HG03521 (cell line): ENCODE measurements around the gene PDGFA.

Experiments
- ATAC-seq: cut with Tn5 transposase; IDR thresholded peaks from one replicate; pipeline ENCODE4 v1.9.1; 2021; ENCODE audit warnings: mild to moderate bottlenecking, moderate library complexity; ENCODE audit not compliant: unreplicated experiment

The PDGFA gene

DNA sequence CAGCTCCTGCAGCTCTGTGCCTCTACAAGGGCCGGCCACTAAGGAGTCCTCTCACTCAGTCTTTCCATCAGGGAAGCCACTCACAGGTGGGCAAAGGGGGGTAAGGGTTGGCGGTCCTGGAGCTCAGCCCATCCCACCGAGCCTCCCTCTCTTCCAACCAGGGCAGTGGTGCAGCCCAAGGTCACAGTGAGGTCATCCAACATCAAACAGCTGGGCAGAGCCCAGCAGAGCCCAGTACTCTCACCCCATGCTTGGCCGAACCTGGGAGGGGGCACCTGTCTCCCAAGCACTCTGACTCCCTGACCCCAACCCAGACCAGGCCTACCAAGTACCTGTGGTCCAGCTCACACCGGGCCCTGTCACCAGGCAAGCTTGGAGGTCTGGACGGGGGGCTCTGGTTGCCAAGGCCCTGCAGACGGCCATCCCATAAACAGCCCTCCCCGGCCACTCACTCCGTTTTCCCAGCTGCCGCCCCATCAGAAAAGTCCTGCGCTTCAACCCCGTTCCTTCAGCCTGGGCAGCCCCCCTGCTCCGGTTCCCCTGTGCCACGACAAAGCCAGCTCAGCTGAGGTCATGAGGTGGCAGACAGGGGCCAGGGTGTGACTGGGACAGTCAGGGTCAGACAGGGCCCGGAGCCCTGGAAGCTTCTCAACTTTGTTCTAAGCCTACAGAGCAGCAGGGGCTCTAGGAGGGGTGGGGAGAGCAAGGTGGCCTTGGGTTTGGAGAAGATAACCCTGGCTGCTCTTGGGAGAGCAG, 27.5 kb downstream of the PDGFA start:
- ATAC-seq = no peak

- no peak for ATAC-seq
Measured at GRCh38 chr7:491292-491957, 28.2 kb downstream of the PDGFA start.

DNA sequence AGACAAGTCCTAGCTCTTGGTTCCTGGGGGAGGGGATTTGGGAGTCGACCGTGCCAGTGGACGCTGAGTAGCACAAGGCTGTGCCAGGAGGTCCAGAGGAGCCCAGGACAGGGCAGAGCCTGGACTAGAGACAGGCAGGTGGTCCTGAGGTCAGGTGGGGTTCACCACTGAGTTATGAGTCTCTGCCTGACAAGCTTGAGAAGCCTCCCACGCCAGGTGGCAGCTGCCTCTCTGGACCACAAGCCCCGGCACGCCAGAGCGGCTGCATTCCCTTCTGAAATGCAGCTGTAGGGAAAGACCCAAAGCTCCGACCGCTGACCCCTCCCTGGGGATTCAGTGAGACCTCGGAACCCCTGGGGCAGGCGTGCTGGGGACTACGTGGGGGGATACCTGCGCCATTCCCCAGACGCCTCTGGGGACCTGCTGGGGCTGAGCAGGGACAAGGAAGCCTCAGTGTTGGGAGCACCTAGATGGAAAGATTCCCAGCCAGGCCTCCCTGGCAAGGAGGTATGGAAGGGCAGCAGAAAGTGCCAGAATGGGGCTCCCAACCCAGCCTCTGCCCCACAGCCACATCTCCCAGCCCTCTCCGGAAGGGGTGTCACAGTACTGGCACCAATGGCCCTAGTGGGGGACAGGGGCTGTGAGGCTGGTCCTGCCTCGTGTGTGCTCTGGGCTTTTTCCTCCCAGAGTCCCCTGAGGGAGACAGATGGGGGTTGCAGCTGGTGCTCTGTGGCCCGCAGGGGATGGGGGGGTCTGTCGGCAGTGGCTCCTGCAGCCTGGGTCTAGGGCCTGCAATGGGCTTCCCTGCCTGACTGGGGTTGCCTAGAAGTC, 29.0 kb downstream of the PDGFA start:
- no peak for ATAC-seq

DNA sequence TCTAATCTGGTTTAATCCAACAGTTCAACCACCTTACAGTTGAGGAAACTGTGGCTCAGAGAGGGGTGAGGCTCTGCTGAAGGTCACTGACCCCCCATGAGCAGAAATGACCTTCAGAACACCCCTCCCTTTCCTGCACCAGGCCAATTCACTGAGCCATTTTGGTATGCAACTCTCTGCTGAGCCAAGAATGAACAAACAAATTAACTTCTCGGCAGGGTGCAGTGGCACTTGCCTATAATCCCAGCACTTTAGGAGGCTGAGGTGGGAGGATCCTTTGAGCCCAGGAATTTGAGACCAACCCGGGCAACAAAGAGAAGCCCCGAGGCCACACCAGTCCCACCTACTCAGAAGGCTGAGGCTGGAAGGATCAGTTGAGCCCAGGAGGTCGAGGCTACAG, 29.8 kb downstream of the PDGFA start:
- ATAC-seq = no peak

DNA sequence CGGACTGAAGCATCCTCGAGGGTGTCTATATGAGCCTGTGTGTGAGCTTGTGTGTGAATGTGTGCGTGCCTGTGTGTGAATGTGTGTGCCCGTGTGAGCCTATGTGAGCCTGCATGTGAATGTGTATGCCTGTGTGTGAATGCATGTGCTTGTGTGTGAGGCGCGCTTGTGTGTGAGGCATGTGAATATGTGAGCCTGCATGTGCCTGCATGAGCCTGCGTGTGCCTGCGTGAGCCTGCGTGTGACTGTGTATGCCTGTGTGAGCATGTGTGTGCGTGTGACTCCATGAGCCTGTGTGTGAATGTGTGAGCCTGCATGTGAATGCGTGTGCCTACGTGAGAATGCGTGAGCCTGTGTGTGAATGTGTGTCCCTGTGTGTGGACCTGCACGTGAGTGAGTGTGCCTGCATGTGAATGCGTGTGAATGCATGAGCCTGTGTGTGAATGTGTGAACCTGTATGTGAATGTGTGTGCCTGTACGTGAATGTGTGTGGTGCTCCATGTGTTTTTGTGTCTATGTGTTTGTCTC, 33.4 kb downstream of the PDGFA start:
- no peak for ATAC-seq

DNA sequence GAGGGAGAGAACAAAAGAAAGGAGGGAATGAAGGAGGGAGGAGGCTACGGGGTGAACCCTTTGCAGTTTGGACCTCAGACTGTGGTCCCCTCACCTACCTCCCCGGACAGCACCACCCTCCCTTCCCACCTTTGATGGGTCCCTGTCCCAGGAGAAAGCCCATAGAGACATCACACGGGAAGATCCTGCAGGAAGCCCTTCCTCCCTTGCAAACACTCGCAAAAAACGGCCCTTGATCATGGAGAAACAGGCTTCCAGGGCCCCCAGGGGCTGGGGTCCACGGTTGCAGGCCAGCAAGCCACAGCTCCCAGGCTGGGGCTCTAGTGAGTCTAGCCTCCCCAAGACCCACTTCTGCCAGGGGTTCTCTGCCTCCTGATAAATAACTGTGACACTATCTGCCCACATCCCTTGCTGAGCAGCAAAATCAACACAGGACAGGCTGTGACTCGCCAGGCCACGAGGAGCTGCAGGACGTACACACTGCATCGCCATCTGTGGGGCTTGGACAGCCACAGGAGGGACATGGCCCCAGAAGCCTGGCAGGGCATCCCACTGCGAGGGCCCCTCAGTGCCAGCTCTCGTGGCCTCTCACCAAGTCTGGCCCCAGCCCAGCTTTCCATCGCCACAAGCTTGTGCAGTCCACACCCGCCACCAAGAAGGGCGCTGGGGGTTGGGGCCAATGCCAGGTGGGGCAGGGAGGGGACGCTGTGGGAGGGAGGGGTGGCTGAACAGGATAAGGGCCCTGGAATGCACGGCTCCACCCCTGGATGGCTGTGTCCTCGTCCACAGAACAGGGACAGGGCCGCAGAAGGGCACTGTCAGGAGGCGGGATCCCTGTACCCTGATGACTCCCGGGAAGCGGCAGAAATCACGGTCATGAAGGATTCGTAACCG, 34.2 kb downstream of the PDGFA start:
- no peak for ATAC-seq

- ATAC-seq = no peak
Measured at GRCh38 chr7:484356-485101, 35.1 kb downstream of the PDGFA start.

DNA sequence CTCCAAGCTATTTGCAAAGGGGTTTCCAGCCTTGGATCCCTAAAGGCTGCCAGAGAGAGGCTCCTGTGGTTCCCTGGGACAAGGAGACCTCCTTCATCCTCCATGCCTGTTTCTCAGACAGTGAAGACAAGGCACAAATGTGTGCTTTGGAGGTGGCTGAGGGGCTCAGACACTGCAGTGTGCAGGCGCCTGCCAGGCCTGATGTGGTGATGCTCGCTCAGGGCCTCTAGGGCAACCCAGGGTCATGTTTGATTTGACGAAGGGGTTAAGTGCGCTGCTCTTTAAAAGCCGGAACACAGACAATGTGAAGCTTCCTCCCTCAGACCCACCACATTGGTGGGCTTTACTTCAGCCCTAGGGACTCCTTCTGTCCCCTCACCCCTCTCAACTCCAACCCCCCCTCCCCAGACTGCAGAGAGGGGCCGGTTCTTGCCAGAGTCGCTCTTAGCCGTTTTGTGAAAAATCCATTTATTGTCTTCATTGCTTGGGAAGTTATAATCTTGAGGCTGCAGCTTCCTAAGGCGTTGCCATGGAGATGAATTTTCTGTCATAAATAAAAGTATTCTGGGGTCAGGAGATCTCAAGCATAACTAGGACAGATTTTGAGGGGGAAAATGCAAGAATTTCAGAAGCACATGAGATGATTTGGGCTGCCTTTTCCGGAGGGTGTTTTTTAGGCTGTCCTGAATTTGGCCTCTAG, 35.8 kb downstream of the PDGFA start:
- no peak for ATAC-seq

DNA sequence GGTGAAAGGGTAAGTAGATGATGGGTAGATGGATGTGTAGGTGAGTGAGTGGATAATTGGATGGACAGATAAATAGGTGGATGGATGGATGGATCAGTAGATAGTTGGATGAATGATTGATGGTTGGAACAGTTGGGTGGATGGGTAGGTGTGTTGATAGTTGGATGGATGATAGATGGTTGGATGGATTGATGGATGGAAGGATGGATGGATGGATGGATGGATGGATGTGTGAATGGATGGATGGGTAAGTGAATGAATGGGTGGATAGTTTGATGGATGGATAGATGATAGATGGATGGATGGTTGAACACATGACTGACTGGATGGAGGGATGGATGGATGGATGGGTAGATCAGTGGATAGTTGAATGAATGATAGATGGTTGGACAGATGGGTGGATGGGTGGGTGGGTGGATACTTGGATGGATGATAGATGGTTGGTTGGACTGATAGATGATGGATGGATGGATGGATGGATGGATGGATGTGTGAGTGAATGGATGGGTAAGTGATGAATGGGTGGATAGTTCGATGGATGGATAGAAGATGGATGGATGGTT, 37.0 kb downstream of the PDGFA start:
- no peak for ATAC-seq

GRCh38 chr7:481219-481930, 38.3 kb downstream of the PDGFA start:
- no peak for ATAC-seq

GRCh38 chr7:480531-481218, 39.0 kb downstream of the PDGFA start:
- ATAC-seq = no peak

DNA sequence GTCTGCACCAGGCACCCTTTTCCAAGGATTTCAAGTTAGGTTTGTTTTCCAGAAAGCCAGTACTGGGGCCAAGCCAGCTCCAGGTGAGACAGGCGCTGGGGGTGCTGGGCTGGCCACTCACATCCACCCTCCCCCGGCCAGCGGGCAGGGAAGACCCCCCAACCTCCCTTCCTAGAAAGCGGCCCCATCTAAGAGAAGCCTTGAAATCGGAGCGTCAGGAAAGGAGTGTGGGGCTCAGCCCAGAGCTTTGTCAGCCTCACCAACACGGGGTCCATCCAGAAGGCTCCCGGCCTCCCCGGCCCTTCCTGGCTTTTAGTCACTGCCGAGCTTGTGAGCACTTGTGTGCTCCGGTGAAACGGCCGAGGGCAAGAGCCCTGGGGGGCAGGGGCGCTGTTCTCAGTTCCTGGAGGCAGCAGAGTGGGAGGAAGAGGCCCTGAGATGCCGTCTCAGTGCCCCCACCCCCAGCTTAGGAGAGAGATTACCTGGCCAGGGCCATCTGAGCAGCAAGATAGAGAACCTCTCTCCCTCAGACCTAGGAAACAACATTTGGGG, 39.6 kb downstream of the PDGFA start:
- ATAC-seq = no peak

DNA sequence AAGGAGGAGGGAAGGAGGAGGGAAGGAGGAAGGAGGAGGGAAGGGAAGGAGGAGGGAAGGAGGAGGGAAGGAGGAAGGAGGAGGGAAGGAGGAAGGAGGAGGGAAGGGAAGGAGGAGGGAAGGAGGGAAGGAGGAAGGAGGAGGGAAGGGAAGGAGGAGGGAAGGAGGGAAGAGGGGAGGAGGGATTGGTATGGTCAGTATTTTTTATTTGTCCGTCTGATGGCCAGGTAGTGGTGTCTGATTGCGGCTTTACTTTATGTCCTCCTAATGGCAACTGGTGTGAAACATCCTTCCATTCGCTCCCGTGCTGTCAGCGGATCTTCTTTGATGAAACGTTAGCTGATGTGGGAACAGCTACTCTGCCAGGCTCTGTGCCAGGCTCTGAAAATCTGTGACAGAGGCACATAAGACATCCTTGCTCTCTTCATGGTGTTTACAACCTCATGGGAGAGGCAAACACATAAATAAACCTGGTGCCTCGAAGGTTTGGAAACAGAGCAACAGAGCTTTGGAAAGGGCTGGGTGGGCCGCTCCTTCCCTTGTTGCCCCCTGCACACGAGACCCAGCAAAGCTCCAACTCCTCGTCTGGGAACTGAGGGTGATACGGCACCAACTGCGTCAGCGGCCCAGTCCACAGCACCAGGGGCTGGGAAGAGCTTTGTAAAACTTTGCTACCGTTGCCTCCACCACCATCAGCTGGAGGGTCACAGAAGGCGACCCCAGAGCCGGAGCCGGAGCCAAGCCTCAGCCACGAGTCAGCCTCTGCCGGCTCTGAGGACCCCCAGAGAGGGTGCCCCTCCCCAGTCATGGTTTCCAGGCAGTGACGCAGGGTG, 40.3 kb downstream of the PDGFA start:
- no peak for ATAC-seq

DNA sequence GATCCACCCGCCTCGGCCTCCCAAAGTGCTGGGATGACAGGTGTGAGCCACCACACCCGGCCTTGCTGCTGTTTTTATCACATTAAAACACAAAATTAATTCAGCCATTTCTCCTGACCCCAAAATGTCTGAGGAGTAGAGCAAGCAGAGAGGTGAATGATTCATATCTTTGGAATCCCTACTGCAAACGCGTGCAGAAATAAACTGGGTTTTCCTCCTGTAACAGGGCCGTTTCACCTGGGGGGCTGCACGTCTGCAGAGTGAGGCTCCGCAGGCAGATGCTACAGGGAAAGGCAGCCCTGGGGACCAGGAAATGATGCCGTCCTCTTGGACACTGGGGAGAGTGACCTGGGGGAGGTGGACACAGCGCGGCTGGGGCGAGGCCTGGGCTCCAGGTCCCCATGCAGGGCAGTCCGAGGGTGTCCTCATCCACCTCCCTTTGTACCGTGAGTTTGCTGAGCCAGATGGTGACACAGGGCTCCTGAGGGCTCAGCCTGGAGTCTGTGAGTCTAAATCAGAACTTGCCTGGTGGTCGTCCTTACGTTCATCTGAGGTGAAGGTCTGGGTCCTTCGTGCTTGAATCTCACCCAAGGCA, 41.9 kb downstream of the PDGFA start:
- no peak for ATAC-seq

GRCh38 chr7:476736-477360, 42.8 kb downstream of the PDGFA start:
- no peak for ATAC-seq
